Psoas muscle (tissue), 8 donors: ENCODE data around the gene TRNP1. TPM values are rescaled to one million over a fixed set of nuclear protein-coding genes. Genes with fewer than 3 reads are reported as not detected.

ENCODE experiments used
- ATAC-seq, 4 donors: fragments of 200-7000 bp; cut with Tn5 transposase; one replicate each; pipeline ENCODE4 v1.9.1; 2020; ENCODE audit warnings: moderate library complexity in 3 of 4, mild to moderate bottlenecking in 2 of 4
- DNase-seq, 2 donors: peaks; one replicate each; pipeline ENCODE4 v3.0.0-alpha.2; 2020
- H3K27ac ChIP-seq: fragments of 200-600 bp; one replicate; pipeline ENCODE4 v1.8.0; 2022
- H3K27me3 ChIP-seq, 3 donors: fragments of 200-600 bp in 1 of 3; one replicate each; pipeline versions ENCODE4 v1.6.1 to v1.8.0; 2013 to 2022; ENCODE audit warnings: low read length in 2 of 3, mild to moderate bottlenecking in 2 of 3, moderate library complexity in 1 of 3; ENCODE audit not compliant: insufficient read depth in 3 of 3
- H3K36me3 ChIP-seq, 2 donors: fragments of 200-600 bp in 1 of 2; one replicate each; pipeline versions ENCODE4 v1.6.1 to v1.8.0; 2013 to 2022; ENCODE audit warnings: low read depth in 1 of 2, mild to moderate bottlenecking in 1 of 2, moderate library complexity in 1 of 2; ENCODE audit not compliant: insufficient read depth in 1 of 2
- H3K4me1 ChIP-seq: fragments of 200-600 bp; one replicate; pipeline ENCODE4 v1.8.0; 2022
- H3K4me3 ChIP-seq: fragments of 200-600 bp; one replicate; pipeline ENCODE4 v1.8.0; 2022; ENCODE audit warnings: mild to moderate bottlenecking
- H3K9me3 ChIP-seq: fragments of 200-600 bp; one replicate; pipeline ENCODE4 v1.8.0; 2022
- WGBS, 3 donors: extraction: QIAGEN DNeasy Blood & Tissue Kit; methylation state at CpG; one replicate each; pipeline versions ENCODE4 v1.1.6 to v1.1.7; 2013; 5-methylcytosine and 5-hydroxymethylcytosine counted together
- intact Hi-C, 2 donors: fragments of 100-400 bp; cut with DNase I; formaldehyde crosslinking; loops; one replicate each; pipeline versions ENCODE4 v1.11.0 to v1.14.2; 2022
- polyA plus RNA-seq, 3 donors: library from polyadenylated mRNA; stranded (reverse); fragments of 200-250 nt; gene quantifications; one replicate each; pipeline ENCODE4 v1.2.3, GENCODE V29; 2013
- total RNA-seq, 4 donors: library from RNA; stranded (reverse); fragmentation: NEBNext Ultra II Directional in 2 of 4; extraction: Animal tissue kit (Norgen Biotek cat#: 25700) in 2 of 4; gene quantifications; one replicate each; pipeline versions ENCODE4 v1.2.1 to v1.2.4, GENCODE V29; 2021 to 2023
- TF ChIP-seq, protein P1 (sequence below): fragments of 200-600 bp; IDR thresholded peaks from one replicate; pipeline ENCODE4 v1.8.0; 2022; ENCODE audit warnings: antibody characterized with exemption
- donor health status: healthy with polysubstance abuse.
- donor health status: DM: no; HTN: no; CAD: no; lungs with moderate emphysema.
- donor health status: Bipolar disorder and iron deficiency.
- donor health status: healthy.
- donor health status: DM: yes; HTN: yes; CAD: no.
- donor health status: DM: no; HTN: no; CAD: no.
- donor health status: DM: no; HTN: no; CAD: no.
- donor health status: DM: yes; HTN: yes; CAD: no.

The TRNP1 gene
- total and polyA plus RNA-seq, 7 donors: 0.84 to 3.8 (median 1.6) TPM

DNA sequence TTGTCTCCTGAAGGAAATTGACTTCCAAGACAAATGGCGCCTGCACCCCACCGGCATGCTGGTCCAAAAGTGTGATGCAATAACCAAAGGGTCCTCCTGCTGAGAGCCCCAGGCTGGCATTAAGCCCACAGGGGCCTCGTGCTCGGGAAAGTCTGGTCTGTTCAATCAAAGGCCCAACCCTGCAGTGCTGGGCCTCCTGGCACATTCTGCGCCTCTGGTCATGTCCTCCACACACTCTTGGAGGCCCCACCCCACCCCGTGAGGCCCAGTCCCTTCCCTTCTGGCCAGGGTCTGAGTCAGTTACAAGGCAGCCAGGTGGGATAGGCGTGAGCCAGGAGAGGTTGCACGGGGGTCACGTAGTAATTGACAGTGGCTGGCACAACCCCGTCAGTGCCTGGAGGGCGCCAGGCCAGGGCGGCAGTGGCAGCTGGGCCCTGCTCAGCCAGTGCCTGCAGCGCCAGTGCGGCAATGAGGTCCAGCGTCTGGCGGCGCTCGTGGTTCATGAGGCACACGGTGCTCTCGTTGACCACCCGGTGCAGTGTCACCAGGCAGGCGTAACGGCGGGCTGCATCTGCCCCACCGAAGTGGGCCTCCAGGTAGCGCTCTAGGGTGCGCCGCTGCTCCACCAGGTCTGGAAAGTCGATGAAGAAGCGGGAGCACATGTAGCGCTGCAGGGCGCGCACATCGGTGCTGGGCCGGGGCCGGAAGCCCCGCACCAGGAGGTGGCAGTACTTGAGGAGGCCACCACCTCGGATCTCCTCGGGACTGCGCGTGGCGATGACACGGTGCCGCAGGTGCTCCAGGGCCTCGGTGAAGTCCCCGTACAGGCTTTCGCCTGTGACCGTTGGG lies 12.4 kb downstream of the TRNP1 start:
- intact Hi-C loops: no loop called here
- Histone ChIP-seq H3K27ac (no peak overlapping the region), H3K4me3 (no peak overlapping the region), H3K4me1 (peaks cover 4% of the 10 kb centered on the region), H3K9me3 (no peaks in the 10 kb centered on the region), H3K27me3 (no peaks in the 10 kb centered on the region), H3K36me3 (no peaks in the 10 kb centered on the region)
- 87 to 91% (median 87%) methylated on average over 45 to 48 of the region's 48 CpGs for whole genome bisulfite sequencing, 3 donors
- ATAC-seq (no peak), DNase-seq (no peak)
- TF ChIP-seq, protein P1, sequence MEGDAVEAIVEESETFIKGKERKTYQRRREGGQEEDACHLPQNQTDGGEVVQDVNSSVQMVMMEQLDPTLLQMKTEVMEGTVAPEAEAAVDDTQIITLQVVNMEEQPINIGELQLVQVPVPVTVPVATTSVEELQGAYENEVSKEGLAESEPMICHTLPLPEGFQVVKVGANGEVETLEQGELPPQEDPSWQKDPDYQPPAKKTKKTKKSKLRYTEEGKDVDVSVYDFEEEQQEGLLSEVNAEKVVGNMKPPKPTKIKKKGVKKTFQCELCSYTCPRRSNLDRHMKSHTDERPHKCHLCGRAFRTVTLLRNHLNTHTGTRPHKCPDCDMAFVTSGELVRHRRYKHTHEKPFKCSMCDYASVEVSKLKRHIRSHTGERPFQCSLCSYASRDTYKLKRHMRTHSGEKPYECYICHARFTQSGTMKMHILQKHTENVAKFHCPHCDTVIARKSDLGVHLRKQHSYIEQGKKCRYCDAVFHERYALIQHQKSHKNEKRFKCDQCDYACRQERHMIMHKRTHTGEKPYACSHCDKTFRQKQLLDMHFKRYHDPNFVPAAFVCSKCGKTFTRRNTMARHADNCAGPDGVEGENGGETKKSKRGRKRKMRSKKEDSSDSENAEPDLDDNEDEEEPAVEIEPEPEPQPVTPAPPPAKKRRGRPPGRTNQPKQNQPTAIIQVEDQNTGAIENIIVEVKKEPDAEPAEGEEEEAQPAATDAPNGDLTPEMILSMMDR: no peak

DNA sequence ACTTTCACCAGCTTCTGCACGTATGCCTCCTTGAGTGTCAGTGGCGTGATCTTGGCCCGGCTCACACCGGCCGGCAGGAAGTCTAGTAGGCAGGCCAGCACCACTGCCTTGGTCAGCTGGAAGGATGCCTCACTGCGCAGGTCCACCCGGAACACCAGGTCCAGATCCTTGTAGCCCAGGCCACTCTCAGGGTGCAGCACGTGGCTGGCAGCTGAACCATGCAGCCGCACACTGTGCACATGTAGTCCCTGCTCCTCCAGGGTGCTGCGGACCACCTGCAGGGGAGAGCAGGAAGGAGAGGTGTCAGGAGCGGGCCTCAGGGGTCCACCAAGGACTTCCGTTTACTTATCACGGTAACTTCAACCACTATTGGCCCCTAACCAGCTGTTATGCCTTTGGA lies 13.2 kb downstream of the TRNP1 start:
- intact Hi-C loops: no loop called here
- WGBS, 3 donors: 62 to 68% (median 65%) methylated on average over 13 of the region's 13 CpGs
- H3K9me3 ChIP-seq: no peaks in the 10 kb centered on the region
- peaks cover 9% of the 10 kb centered on the region for H3K4me1 ChIP-seq
- TF ChIP-seq, protein P1: no peak
- no peak for DNase-seq
- no peaks in the 10 kb centered on the region for H3K27me3 ChIP-seq
- no peak overlapping the region for H3K27ac ChIP-seq
- ATAC-seq: no peak
- H3K36me3 ChIP-seq: no peaks in the 10 kb centered on the region
- H3K4me3 ChIP-seq: no peak overlapping the region

DNA sequence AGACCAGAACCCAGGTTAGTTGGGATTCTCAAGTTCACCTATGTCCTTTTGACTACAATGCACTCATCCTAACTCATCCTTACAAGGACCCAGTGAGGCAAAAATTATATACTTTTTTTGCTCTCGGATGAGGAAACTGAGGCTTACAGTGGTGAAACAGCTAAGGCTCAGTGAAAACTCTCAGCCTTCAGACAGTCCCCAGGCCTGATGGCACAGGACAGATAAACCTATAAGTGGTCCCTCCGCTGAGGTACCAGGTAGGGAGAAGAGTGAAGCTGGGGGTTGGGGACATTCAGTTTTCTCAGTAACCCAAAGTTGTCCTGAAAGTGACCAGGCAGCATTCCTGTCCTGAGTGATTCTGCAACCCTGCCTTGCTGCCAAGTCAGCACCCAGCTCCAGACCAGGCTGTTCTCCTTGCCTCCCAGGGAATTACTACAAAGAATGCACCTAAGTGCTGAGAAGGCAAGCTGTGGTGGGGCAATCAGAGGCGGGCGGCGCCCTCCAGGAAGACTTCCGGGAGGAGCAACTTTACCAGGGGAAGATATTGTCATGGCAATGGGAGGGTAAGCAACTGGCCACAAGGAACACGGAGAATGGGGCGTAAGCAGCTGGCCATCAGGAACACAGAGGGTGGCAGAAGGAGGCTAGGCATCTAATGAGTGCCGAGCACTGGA lies 14.6 kb downstream of the TRNP1 start:
- Histone ChIP-seq H3K27ac (no peak overlapping the region), H3K36me3 (no peaks in the 10 kb centered on the region), H3K27me3 (no peaks in the 10 kb centered on the region), H3K9me3 (no peaks in the 10 kb centered on the region), H3K4me3 (no peak overlapping the region), H3K4me1 (peaks cover 9% of the 10 kb centered on the region)
- no peak for DNase-seq
- intact Hi-C loops: no loop called here
- no peak for ATAC-seq
- 60 to 68% (median 61%) methylated on average over 9 of the region's 9 CpGs for WGBS, 3 donors
- TF ChIP-seq, protein P1: no peak

GRCh38 chr1:27009601-27010197 lies 16.2 kb downstream of the TRNP1 start:
- Histone ChIP-seq H3K27me3 (no peaks in the 10 kb centered on the region), H3K4me3 (no peak overlapping the region), H3K36me3 (no peaks in the 10 kb centered on the region), H3K4me1 (peaks cover 9% of the 10 kb centered on the region), H3K9me3 (no peaks in the 10 kb centered on the region), H3K27ac (no peak overlapping the region)
- ATAC-seq (peak in 1 of 4 donors; percentile 12), DNase-seq (no peak)
- 43 to 77% (median 56%) methylated on average over 6 of the region's 6 CpGs for WGBS, 3 donors
- intact Hi-C loops: no loop called here
- TF ChIP-seq, protein P1: no peak
